ENCODE measurements around the gene GCDH.

DNA sequence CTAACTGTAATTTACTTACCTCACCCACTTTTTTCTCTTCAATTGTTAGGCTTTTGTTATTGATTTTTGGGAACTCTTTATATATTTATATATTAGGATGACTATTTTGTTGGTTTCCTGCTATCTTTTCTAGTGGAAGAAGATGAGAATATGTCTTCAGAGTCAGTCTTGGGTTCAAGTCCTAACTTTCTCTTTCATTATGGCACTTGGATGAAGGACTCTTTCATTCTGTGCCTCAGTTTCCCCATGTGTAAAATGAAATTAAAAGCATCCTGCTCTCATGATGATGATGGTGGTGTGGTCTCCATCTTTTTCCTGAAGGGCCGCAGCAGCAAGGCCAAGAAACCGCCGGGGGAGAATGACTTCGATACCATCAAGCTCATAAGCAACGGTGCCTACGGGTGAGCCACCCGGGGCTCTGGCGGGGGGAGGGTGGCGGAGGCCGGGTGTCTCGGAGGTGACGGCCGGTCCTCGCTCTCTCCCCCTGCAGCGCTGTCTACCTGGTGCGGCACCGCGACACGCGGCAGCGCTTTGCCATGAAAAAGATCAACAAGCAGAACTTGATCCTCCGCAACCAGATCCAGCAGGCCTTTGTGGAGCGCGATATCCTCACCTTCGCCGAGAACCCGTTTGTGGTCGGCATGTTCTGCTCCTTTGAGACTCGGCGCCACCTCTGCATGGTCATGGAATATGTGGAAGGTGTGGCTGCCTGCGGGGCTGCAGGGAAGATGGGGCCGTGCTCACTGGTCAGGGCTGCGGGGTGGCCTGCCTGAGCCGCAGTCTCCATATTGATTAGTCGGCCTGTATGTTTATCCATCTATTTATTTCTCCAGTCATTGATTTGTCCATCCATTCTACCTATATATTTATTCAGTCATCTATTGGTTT is 32.7 kb upstream of the GCDH start:
- TF ChIP-seq CTCF (IDR thresholded peaks at IDR 0.05; ENCODE audit: low read depth, low read length) (no peak), EZH2phosphoT487 (IDR thresholded peaks at IDR 0.05; ENCODE audit: low read depth) (no peak)

Measured in OCI-LY3 (cell line).